Endodermal cell (in vitro differentiated cells): Measurements from ENCODE around the gene ACKR1. TPM values are rescaled to one million over a fixed set of nuclear protein-coding genes. Genes with fewer than 3 reads are reported as not detected.

Experiments used
- DNase-seq: peaks from one replicate; pipeline ENCODE4 v3.0.0-alpha.2; 2017
- H3K27ac ChIP-seq: 2 replicates; pipeline ENCODE4 v1.5.1; 2013; ENCODE audit warnings: mild to moderate bottlenecking, low read depth, low read length, moderate library complexity
- H3K27me3 ChIP-seq: 2 replicates; pipeline ENCODE4 v1.6.1; 2013; ENCODE audit warnings: mild to moderate bottlenecking, low read length, moderate library complexity; ENCODE audit not compliant: insufficient read depth, control insufficient read depth, poor library complexity, severe bottlenecking
- H3K36me3 ChIP-seq: 2 replicates; pipeline ENCODE4 v1.7.0; 2013; ENCODE audit warnings: mild to moderate bottlenecking, low read length, moderate library complexity; ENCODE audit not compliant: control insufficient read depth, insufficient read depth
- H3K4me1 ChIP-seq: one replicate; pipeline ENCODE4 v1.7.0; 2013; ENCODE audit warnings: low read length; ENCODE audit not compliant: control insufficient read depth, insufficient read depth
- H3K4me3 ChIP-seq: 2 replicates; pipeline ENCODE4 v1.5.1; 2013; ENCODE audit warnings: mild to moderate bottlenecking, low read length, moderate library complexity
- H3K9ac ChIP-seq: 2 replicates; pipeline ENCODE4 v1.6.1; 2013; ENCODE audit warnings: mild to moderate bottlenecking, low read length, moderate library complexity; ENCODE audit not compliant: poor library complexity, severe bottlenecking; ENCODE audit errors: extremely low read depth
- H3K9me3 ChIP-seq: 2 replicates; pipeline ENCODE4 v1.6.1; 2013; ENCODE audit warnings: mild to moderate bottlenecking, low read length, moderate library complexity; ENCODE audit not compliant: control insufficient read depth
- H3K27ac Mint-ChIP-seq: 2 replicates; pipeline ENCODE4 v1.8.0; 2020; ENCODE audit warnings: mixed read lengths
- H3K27me3 Mint-ChIP-seq: 2 replicates; pipeline ENCODE4 v1.8.0; 2021; ENCODE audit warnings: mild to moderate bottlenecking, mixed read lengths; ENCODE audit not compliant: insufficient read depth
- H3K36me3 Mint-ChIP-seq: 2 replicates; pipeline ENCODE4 v1.8.0; 2020; ENCODE audit warnings: low read depth, mixed read lengths
- H3K4me1 Mint-ChIP-seq: 2 replicates; pipeline ENCODE4 v1.8.0; 2020; ENCODE audit warnings: mixed read lengths
- H3K4me3 Mint-ChIP-seq: 2 replicates; pipeline ENCODE4 v1.8.0; 2020; ENCODE audit warnings: mild to moderate bottlenecking, moderate library complexity, mixed read lengths
- H3K9me3 Mint-ChIP-seq: 2 replicates; pipeline ENCODE4 v1.8.0; 2020; ENCODE audit warnings: mild to moderate bottlenecking, mixed read lengths
- CTCF ChIP-seq: fragments of 200-600 bp; sonication (generic); conservative IDR thresholded peaks from 2 replicates; pipeline ENCODE4 v1.5.0; 2021; ENCODE audit warnings: antibody characterized with exemption, mild to moderate bottlenecking
- WGBS, 2 experiments: methylation state at CpG; one replicate each; pipeline versions ENCODE4 v1.1.5 to v1.1.7; 2013; ENCODE audit warnings: missing lambda C conversion rate in 2 of 2, mixed read lengths in 1 of 2; ENCODE audit not compliant: insufficient coverage in 1 of 2, insufficient read length in 1 of 2; 5-methylcytosine and 5-hydroxymethylcytosine counted together
- long read RNA-seq, 4 experiments: library from polyadenylated mRNA in 2 of 4; library from RNA in 1 of 4; library from capped mRNA in 1 of 4; stranded (forward) in 3 of 4; unstranded in 1 of 4; transcript quantifications; one replicate each; pipeline ENCODE4 v2.0.0, GENCODE V29; 2020 to 2021; ENCODE audit warnings: inconsistent platforms in 1 of 4
- polyA plus RNA-seq, 2 experiments: library from polyadenylated mRNA; stranded (reverse); fragments of 50-300 nt; gene quantifications; one replicate each; pipeline ENCODE4 v1.2.3, GENCODE V29; 2013
- total RNA-seq, 2 donors: library from RNA; stranded (reverse); fragmentation: NEBNext Ultra II Directional in 1 of 2; extraction: Animal tissue kit (Norgen Biotek cat#: 25700) in 1 of 2; gene quantifications; 2 replicates in 1 of 2; 3 replicates in 1 of 2; pipeline ENCODE4 v1.2.1, GENCODE V29; 2021

The ACKR1 gene
- not detected for total RNA-seq
- 1.6 TPM for polyA plus RNA-seq (2013, experiment 1 of 2)
- polyA plus RNA-seq (2013, experiment 2 of 2), result 1.3 TPM
- long read RNA-seq, experiment 1, result 0 reads
- long read RNA-seq, experiment 2, result 0 reads
- long read RNA-seq, experiment 3, result 0 reads
- long read RNA-seq, experiment 4, result 0 reads

- Histone ChIP-seq H3K4me3 (no peak within 1 kb of the TSS), H3K36me3 (no peaks in the 10 kb centered on the region), H3K4me1 (no peaks in the 10 kb centered on the region), H3K9me3 (no peaks in the 10 kb centered on the region), H3K27ac (no peak within 1 kb of the TSS), H3K27me3 (peaks cover 18% of the 10 kb centered on the region), H3K9ac (no peak within 1 kb of the TSS)
- H3K4me3 Mint-ChIP-seq, result no peak within 1 kb of the TSS
- DNase-seq, result no peak
- TF ChIP-seq CTCF, result no peak
- H3K36me3 Mint-ChIP-seq, result no peaks in the 10 kb centered on the region
- H3K4me1 Mint-ChIP-seq, result peaks cover 3% of the 10 kb centered on the region
- no peak within 1 kb of the TSS for H3K27ac Mint-ChIP-seq
- no peaks in the 10 kb centered on the region for H3K9me3 Mint-ChIP-seq
- H3K27me3 Mint-ChIP-seq, result peaks cover 33% of the 10 kb centered on the region
- 86 to 88% methylated on average over 7 to 13 of the region's 13 CpGs for WGBS, 2 experiments
Observed at GRCh38 chr1:159204161-159205141, at the start of gene ACKR1. TSS of gene ACKR1 (plus strand) at chr1:159204875. CDS start at chr1:159204960, 85 bp downstream.

GRCh38 chr1:159161001-159161718 lies 43.5 kb upstream of the ACKR1 start:
- Mint-ChIP-seq H3K27ac (no peak overlapping the region), H3K4me3 (no peak overlapping the region), H3K9me3 (no peaks in the 10 kb centered on the region), H3K36me3 (no peaks in the 10 kb centered on the region), H3K27me3 (no peaks in the 10 kb centered on the region), H3K4me1 (peaks cover 3% of the 10 kb centered on the region)
- no peak overlapping the region for H3K4me3 ChIP-seq
- TF ChIP-seq CTCF, result peak; percentile 99
- H3K27ac ChIP-seq, result no peak overlapping the region
- WGBS, 2 experiments, result 12 to 17% methylated on average over 4 of the region's 4 CpGs
- H3K36me3 ChIP-seq, result no peaks in the 10 kb centered on the region
- no peaks in the 10 kb centered on the region for H3K27me3 ChIP-seq
- DNase-seq, result peak; percentile 92
- H3K9ac ChIP-seq, result no peak overlapping the region
- H3K4me1 ChIP-seq, result no peaks in the 10 kb centered on the region
- peaks cover 4% of the 10 kb centered on the region for H3K9me3 ChIP-seq

GRCh38 chr1:159161719-159162026 lies 43.0 kb upstream of the ACKR1 start:
- Histone ChIP-seq H3K27ac (no peak overlapping the region), H3K9ac (no peak overlapping the region), H3K27me3 (no peaks in the 10 kb centered on the region), H3K4me1 (no peaks in the 10 kb centered on the region), H3K36me3 (no peaks in the 10 kb centered on the region), H3K9me3 (peaks cover 4% of the 10 kb centered on the region), H3K4me3 (no peak overlapping the region)
- no peak for DNase-seq
- WGBS, 2 experiments, result 83 to 100% methylated on average over 1 of the region's 1 CpG
- peaks cover 3% of the 10 kb centered on the region for H3K4me1 Mint-ChIP-seq
- H3K36me3 Mint-ChIP-seq, result no peaks in the 10 kb centered on the region
- no peak overlapping the region for H3K4me3 Mint-ChIP-seq
- H3K27me3 Mint-ChIP-seq, result no peaks in the 10 kb centered on the region
- H3K27ac Mint-ChIP-seq, result no peak overlapping the region
- TF ChIP-seq CTCF, result no peak
- H3K9me3 Mint-ChIP-seq, result no peaks in the 10 kb centered on the region
